Prostate gland (tissue), 2 donors: ENCODE results near the gene ATG2A. TPM values are rescaled to one million over a fixed set of nuclear protein-coding genes. Genes with fewer than 3 reads are reported as not detected.

Experiments used
- DNase-seq: peaks from one replicate; pipeline ENCODE4 v3.0.0-alpha.2; 2019; ENCODE audit warnings: low spot score
- H3K27ac ChIP-seq, 2 donors: fragments of 200-600 bp; sonication (generic); 2 replicates each; pipeline ENCODE4 v1.5.1; 2017 to 2019
- H3K27me3 ChIP-seq: fragments of 200-600 bp; sonication (generic); replicated peaks from 2 replicates; pipeline ENCODE4 v1.5.1; 2019; ENCODE audit not compliant: insufficient read depth
- H3K36me3 ChIP-seq, 2 donors: fragments of 200-600 bp; sonication (generic); 1 replicate in 1 of 2; 2 replicates in 1 of 2; pipeline versions ENCODE4 v1.5.1 to v1.8.1; 2017 to 2019
- H3K4me1 ChIP-seq: fragments of 200-600 bp; sonication (generic); replicated peaks from 2 replicates; pipeline ENCODE4 v1.5.1; 2019
- H3K4me3 ChIP-seq, 2 donors: fragments of 200-600 bp; sonication (generic); 2 replicates each; pipeline ENCODE4 v1.5.1; 2017 to 2019
- H3K9me3 ChIP-seq: fragments of 200-600 bp; sonication (generic); 2 replicates; pipeline ENCODE4 v1.5.1; 2017
- CTCF ChIP-seq, 4 experiments: fragments of 200-600 bp in 2 of 4; fragments of 450-650 bp in 2 of 4; sonication (generic) in 2 of 4; IDR thresholded peaks; 1 replicate in 3 of 4; 2 replicates in 1 of 4; pipeline ENCODE4 v1.5.1; 2016 to 2019; ENCODE audit warnings: antibody characterized with exemption in 4 of 4, mild to moderate bottlenecking in 2 of 4, moderate library complexity in 2 of 4
- POLR2A ChIP-seq: fragments of 450-650 bp; IDR thresholded peaks from one replicate; pipeline ENCODE4 v1.6.1; 2016; ENCODE audit warnings: antibody characterized with exemption, mild to moderate bottlenecking
- POLR2AphosphoS5 ChIP-seq: sonication (generic); formaldehyde crosslinking; IDR thresholded peaks from one replicate; pipeline ENCODE4 v1.6.1; 2017; ENCODE audit warnings: antibody characterized with exemption
- WGBS: methylation state at CpG from one replicate; pipeline ENCODE4 v1.1.5; 2018; 5-methylcytosine and 5-hydroxymethylcytosine counted together
- intact Hi-C: fragments of 100-400 bp; cut with DNase I; formaldehyde crosslinking; loops from one replicate; pipeline ENCODE4 v1.14.2; 2022
- total RNA-seq, 2 donors: library from RNA; depleted of rRNA; stranded (reverse); fragments of >200 nt; gene quantifications; one replicate each; pipeline ENCODE4 v1.1.0, GENCODE V29; 2016

ATG2A gene
- total RNA-seq, 2 donors from 2014 or later = 38.4 to 66.1 TPM

- peaks cover 19 to 27% of the 10 kb centered on the region in 2 donors for H3K36me3 ChIP-seq
- no peak for DNase-seq
- intact Hi-C loops = no loop called here
These were observed 16.2 kb downstream of the ATG2A start for GRCh38 chr11:64900774-64901173.

GRCh38 chr11:64900263-64900678, 16.7 kb downstream of the ATG2A start:
- Histone ChIP-seq H3K27me3 (no peaks in the 10 kb centered on the region), H3K9me3 (no peaks in the 10 kb centered on the region), H3K27ac (no peak overlapping the region), H3K4me3 (no peak overlapping the region), H3K36me3 (peaks cover 14 to 22% of the 10 kb centered on the region in 2 donors), H3K4me1 (no peaks in the 10 kb centered on the region)
- intact Hi-C loops = no loop called here
- 79% methylated on average over 14 of the region's 14 CpGs for WGBS
- TF ChIP-seq POLR2A (no peak), POLR2AphosphoS5 (no peak), CTCF (IDR thresholded peaks at IDR 0.05) (no peak)
- no peak for DNase-seq

More at GRCh38 chr11:64900774-64901173, 16.2 kb downstream of the ATG2A start:
- Histone ChIP-seq H3K4me3 (no peak overlapping the region), H3K9me3 (no peaks in the 10 kb centered on the region), H3K27ac (no peak overlapping the region), H3K27me3 (no peaks in the 10 kb centered on the region), H3K4me1 (no peaks in the 10 kb centered on the region)
- TF ChIP-seq POLR2AphosphoS5 (no peak), CTCF (IDR thresholded peaks at IDR 0.05) (no peak), POLR2A (no peak)
- 94% methylated on average over 17 of the region's 17 CpGs for WGBS

DNA sequence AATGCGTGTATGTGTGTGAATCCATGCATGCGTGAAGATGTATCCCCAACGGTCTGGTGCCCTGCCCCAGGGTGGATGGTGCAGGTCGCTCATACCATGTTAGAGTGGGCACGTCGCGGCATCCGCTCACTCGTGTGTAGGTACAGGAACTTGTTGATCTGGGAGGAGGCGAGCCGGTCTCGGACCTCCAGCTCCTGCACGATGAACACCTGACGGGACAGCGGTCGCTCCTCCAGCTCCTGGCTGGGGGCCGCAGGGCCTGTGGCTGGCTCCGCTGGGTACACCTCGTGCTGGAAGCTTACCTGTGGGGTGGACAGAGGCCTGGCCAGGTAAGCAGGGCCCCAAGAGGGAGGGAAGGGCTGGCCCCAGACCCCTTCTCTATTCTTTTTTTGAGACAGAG, 18.5 kb downstream of the ATG2A start:
- Histone ChIP-seq H3K4me3 (no peak overlapping the region), H3K27ac (no peak overlapping the region), H3K9me3 (no peaks in the 10 kb centered on the region), H3K4me1 (no peaks in the 10 kb centered on the region), H3K36me3 (peaks cover 13 to 18% of the 10 kb centered on the region in 2 donors), H3K27me3 (no peaks in the 10 kb centered on the region)
- TF ChIP-seq POLR2AphosphoS5 (no peak), CTCF (IDR thresholded peaks at IDR 0.05) (no peak), POLR2A (no peak)
- DNase-seq = no peak
- intact Hi-C loops = no loop called here
- WGBS = 96% methylated on average over 18 of the region's 19 CpGs

GRCh38 chr11:64898076-64898445, 18.9 kb downstream of the ATG2A start:
- Histone ChIP-seq H3K27ac (no peak overlapping the region), H3K36me3 (peaks cover 13% of the 10 kb centered on the region in 2 donors), H3K4me1 (no peaks in the 10 kb centered on the region), H3K9me3 (no peaks in the 10 kb centered on the region), H3K27me3 (no peaks in the 10 kb centered on the region), H3K4me3 (no peak overlapping the region)
- TF ChIP-seq CTCF (IDR thresholded peaks at IDR 0.05) (no peak), POLR2A (no peak), POLR2AphosphoS5 (no peak)
- WGBS = 97% methylated on average over 9 of the region's 9 CpGs
- no peak for DNase-seq
- intact Hi-C loops = no loop called here

DNA sequence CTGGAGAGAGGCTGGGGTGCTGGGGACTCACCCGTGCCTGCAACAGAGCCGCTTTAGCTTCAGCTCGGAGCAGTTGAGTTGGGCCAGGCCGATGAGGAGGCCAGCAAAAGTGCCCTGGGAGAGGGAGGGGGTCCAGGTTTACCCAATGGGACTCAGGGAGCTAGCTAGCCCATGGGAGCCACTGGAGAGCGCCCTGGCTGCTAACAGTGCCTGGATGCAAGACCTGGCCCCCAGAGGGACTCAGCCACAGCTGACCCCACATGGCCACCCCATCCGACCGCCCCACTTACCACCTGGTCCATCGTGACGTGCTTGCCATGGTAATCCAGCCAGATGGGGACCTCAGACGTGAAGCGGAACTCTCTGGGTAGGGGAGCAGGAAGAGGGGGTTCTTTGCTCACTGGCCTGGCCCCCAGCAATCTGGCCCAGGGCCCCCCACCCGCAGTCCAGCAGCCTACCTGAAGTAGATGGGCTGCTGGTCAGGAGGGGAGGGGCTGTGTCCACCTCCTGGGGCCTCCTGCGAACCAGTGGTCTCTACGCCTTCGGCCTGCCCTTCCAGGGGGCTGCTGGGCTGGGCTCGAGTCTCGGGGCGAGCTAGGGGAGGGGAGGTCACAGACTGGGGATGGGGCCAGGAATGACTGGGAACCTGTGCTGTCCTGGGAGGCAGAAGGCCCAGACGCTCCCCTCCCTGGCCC, 19.5 kb downstream of the ATG2A start:
- peaks cover 7 to 8% of the 10 kb centered on the region in 2 donors for H3K36me3 ChIP-seq
- no peak for DNase-seq
- no peaks in the 10 kb centered on the region for H3K9me3 ChIP-seq
- 92% methylated on average over 19 of the region's 19 CpGs for WGBS
- H3K4me1 ChIP-seq = no peaks in the 10 kb centered on the region
- H3K27ac ChIP-seq = no peak overlapping the region
- intact Hi-C loops = no loop called here
- no peaks in the 10 kb centered on the region for H3K27me3 ChIP-seq
- no peak overlapping the region for H3K4me3 ChIP-seq
- TF ChIP-seq POLR2A = no peak
- no peak for TF ChIP-seq CTCF (IDR thresholded peaks at IDR 0.05)
- no peak for TF ChIP-seq POLR2AphosphoS5
